Activated gamma-delta T cell (primary cell): ENCODE results near the gene TPO.
"Not testable (repeated sequence)": the region's sequence is repeated elsewhere in the genome, so short reads cannot be mapped to it uniquely, and the experiment has no call there.

ENCODE experiments used
- DNase-seq: peaks from one replicate; lab custom pipeline; 2025; lab: John Stamatoyannopoulos, UW

Gene TPO

GRCh38 chr2:1483551-1483950 is 70.3 kb downstream of the TPO start:
- no peak for DNase-seq

GRCh38 chr2:1484131-1484884 is 71.0 kb downstream of the TPO start:
- DNase-seq: no peak

- DNase-seq: no peak
Measured at GRCh38 chr2:1486670-1487069, 73.4 kb downstream of the TPO start.

- DNase-seq: no peak
Measured at GRCh38 chr2:1487758-1488157, 74.5 kb downstream of the TPO start.

GRCh38 chr2:1488181-1488671 is 75.0 kb downstream of the TPO start:
- no peak for DNase-seq

- DNase-seq: no peak
Measured at GRCh38 chr2:1488851-1489250, 75.6 kb downstream of the TPO start.

- no peak for DNase-seq
Measured at GRCh38 chr2:1489486-1489885, 76.2 kb downstream of the TPO start.

GRCh38 chr2:1490381-1490780 is 77.1 kb downstream of the TPO start:
- DNase-seq: not testable (repeated sequence)

GRCh38 chr2:1491751-1492150 is 78.5 kb downstream of the TPO start:
- no peak for DNase-seq

- DNase-seq: not testable (repeated sequence)
Measured at GRCh38 chr2:1492231-1492630, 79.0 kb downstream of the TPO start.

GRCh38 chr2:1492711-1493430 is 79.6 kb downstream of the TPO start:
- no peak for DNase-seq

GRCh38 chr2:1493431-1494126 is 80.3 kb downstream of the TPO start:
- no peak for DNase-seq

GRCh38 chr2:1494257-1494656 is 81.0 kb downstream of the TPO start:
- no peak for DNase-seq

GRCh38 chr2:1494906-1495305 is 81.6 kb downstream of the TPO start:
- DNase-seq: no peak

GRCh38 chr2:1495676-1496358 is 82.6 kb downstream of the TPO start:
- no peak for DNase-seq

GRCh38 chr2:1496359-1496821 is 83.1 kb downstream of the TPO start:
- DNase-seq: no peak

- DNase-seq: no peak
Measured at GRCh38 chr2:1497122-1497611, 83.9 kb downstream of the TPO start.

- DNase-seq: no peak
Measured at GRCh38 chr2:1498176-1498575, 84.9 kb downstream of the TPO start.

GRCh38 chr2:1499033-1499795 is 86.0 kb downstream of the TPO start:
- no peak for DNase-seq

GRCh38 chr2:1501038-1501851 is 88.0 kb downstream of the TPO start:
- no peak for DNase-seq
